Gastrocnemius medialis (tissue), 4 donors: ENCODE results near the gene TMEM187. TPM values are rescaled to one million over a fixed set of nuclear protein-coding genes. Genes with fewer than 3 reads are reported as not detected.

Experiments
- ATAC-seq, 2 donors: fragments of 150-250 bp; one replicate each; pipeline ENCODE4 v1.9.1; 2016
- DNase-seq, 2 donors: peaks; one replicate each; pipeline ENCODE4 v3.0.0-alpha.2; 2019
- H3K27ac ChIP-seq, 4 donors: fragments of 200-600 bp; sonication (generic); 1 replicate in 1 of 4; 2 replicates in 3 of 4; pipeline ENCODE4 v1.5.1; 2016 to 2018; ENCODE audit warnings: mild to moderate bottlenecking in 2 of 4, moderate library complexity in 1 of 4
- H3K27me3 ChIP-seq, 3 donors: fragments of 200-600 bp; sonication (generic) in 2 of 3; 1 replicate in 1 of 3; 2 replicates in 2 of 3; pipeline versions ENCODE4 v1.5.1 to v1.6.0; 2016 to 2019; ENCODE audit warnings: mild to moderate bottlenecking in 1 of 3, moderate library complexity in 1 of 3
- H3K36me3 ChIP-seq, 2 donors: fragments of 200-600 bp; sonication (generic) in 1 of 2; one replicate each; pipeline ENCODE4 v1.5.1; 2017 to 2018
- H3K4me1 ChIP-seq, 2 donors: fragments of 200-600 bp; sonication (generic) in 1 of 2; one replicate each; pipeline ENCODE4 v1.5.1; 2016 to 2017; ENCODE audit warnings: mild to moderate bottlenecking in 2 of 2
- H3K4me3 ChIP-seq, 4 donors: fragments of 200-600 bp; sonication (generic) in 3 of 4; 1 replicate in 1 of 4; 2 replicates in 3 of 4; pipeline ENCODE4 v1.5.1; 2016 to 2019; ENCODE audit warnings: mild to moderate bottlenecking in 2 of 4
- H3K9me3 ChIP-seq, 3 donors: fragments of 200-600 bp; sonication (generic) in 2 of 3; 1 replicate in 1 of 3; 2 replicates in 2 of 3; pipeline ENCODE4 v1.5.1; 2016 to 2019
- CTCF ChIP-seq, 5 experiments: fragments of 450-650 bp in 3 of 5; fragments of 200-600 bp in 2 of 5; sonication (generic) in 2 of 5; IDR thresholded peaks in 4 of 5; conservative IDR thresholded peaks in 1 of 5; 1 replicate in 4 of 5; 2 replicates in 1 of 5; pipeline ENCODE4 v1.5.1; 2016 to 2019; ENCODE audit warnings: antibody characterized with exemption in 5 of 5, mild to moderate bottlenecking in 3 of 5, moderate library complexity in 3 of 5
- POLR2A ChIP-seq, 2 donors: fragments of 450-650 bp; IDR thresholded peaks; one replicate each; pipeline ENCODE4 v1.6.1; 2017; ENCODE audit warnings: antibody characterized with exemption in 2 of 2, mild to moderate bottlenecking in 2 of 2, moderate library complexity in 2 of 2
- in situ Hi-C, 4 donors: fragments of 200-750 bp; cut with MboI; loops; one replicate each; pipeline versions ENCODE4 v1.15.0 to v1.8.0; 2017; ENCODE audit warnings: low sequenced_read_pairs in 4 of 4
- intact Hi-C: fragments of 100-400 bp; cut with DNase I; formaldehyde crosslinking; loops from one replicate; pipeline ENCODE4 v1.15.1; 2023; ENCODE audit warnings: low total_unique reads
- total RNA-seq, 4 donors: library from RNA; depleted of rRNA; stranded (reverse); fragments of >200 nt; gene quantifications; one replicate each; pipeline versions ENCODE4 v1.1.0 to v1.2.3, GENCODE V29; 2016

Gene TMEM187
- total RNA-seq, 4 donors from 2014 or later: 1.3 to 8.6 (median 3.8) TPM

GRCh38 chrX:153933748-153934147 lies 38.8 kb upstream of the TMEM187 start:
- in situ Hi-C loops: loop anchor here in 1 of 4 donors (25.0 kb wide), 1 partner anchor 146 kb away; the partner anchor contains the start of genes IDH3G, SRPK3 and SSR4

DNA sequence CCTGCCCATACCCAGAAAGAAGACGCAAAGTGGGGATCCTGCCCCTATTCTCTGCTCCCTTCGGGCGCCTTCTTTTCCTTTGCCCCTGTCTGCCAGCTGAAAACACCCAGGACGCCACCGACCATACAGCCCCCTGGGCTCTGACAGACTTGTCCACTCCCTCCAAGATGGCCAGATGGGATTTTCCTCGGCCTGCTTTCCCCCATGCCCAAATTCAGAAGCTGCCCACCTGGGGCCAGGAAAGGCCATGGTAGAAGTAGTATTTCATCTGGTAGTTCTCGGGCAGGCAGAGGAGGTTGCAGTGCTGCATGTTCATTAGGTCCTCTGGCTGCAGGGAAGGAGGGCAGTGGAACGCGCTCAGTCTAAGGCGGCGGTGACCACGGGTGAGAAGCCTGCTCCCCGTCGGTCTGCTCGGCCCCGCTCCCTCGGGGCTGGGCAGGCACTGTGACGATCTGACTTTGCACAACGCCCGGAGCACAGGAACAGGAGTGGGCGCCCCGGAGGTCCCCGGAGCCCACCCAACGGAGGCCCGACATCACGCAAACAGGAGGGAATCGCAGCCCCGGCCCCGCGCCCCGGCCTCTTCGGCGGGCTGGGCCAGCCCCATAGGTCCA lies 38.3 kb upstream of the TMEM187 start:
- peak overlapping the region; percentile 59 to 74 (median 64) for H3K4me3 ChIP-seq
- TF ChIP-seq POLR2A (IDR thresholded peaks at IDR 0.05) (no peak), CTCF (IDR thresholded peaks at IDR 0.05 in 4 of 5, conservative IDR thresholded peaks at IDR 0.05 in 1 of 5) (no peak)
- H3K4me1 ChIP-seq: peaks cover under 1 to 13% of the 10 kb centered on the region in 2 donors
- peak overlapping the region; percentile 70 to 80 (median 76) for H3K27ac ChIP-seq
- peaks cover 0 to 25% of the 10 kb centered on the region in 2 donors for H3K36me3 ChIP-seq
- no peaks in the 10 kb centered on the region for H3K27me3 ChIP-seq
- DNase-seq (no peak), ATAC-seq (peak in 1 of 2 donors; percentile 16)
- H3K9me3 ChIP-seq: no peaks in the 10 kb centered on the region
- in situ Hi-C loops: loop anchor here in 1 of 4 donors (25.0 kb wide), 1 partner anchor 147 kb away; the partner anchor contains the start of genes IDH3G, SRPK3 and SSR4
- intact Hi-C loops: no loop called here

More at GRCh38 chrX:153933748-153934147, 38.8 kb upstream of the TMEM187 start:
- TF ChIP-seq CTCF (IDR thresholded peaks at IDR 0.05 in 4 of 5, conservative IDR thresholded peaks at IDR 0.05 in 1 of 5) (no peak), POLR2A (IDR thresholded peaks at IDR 0.05) (no peak)
- intact Hi-C loops: no loop called here
- Histone ChIP-seq H3K36me3 (peaks cover 0 to 25% of the 10 kb centered on the region in 2 donors), H3K27me3 (no peaks in the 10 kb centered on the region), H3K4me1 (peaks cover 5 to 16% of the 10 kb centered on the region in 2 donors), H3K4me3 (peak overlapping the region; percentile 59 to 74 (median 64)), H3K9me3 (no peaks in the 10 kb centered on the region), H3K27ac (peak overlapping the region; percentile 70 to 80 (median 76))
- ATAC-seq (no peak), DNase-seq (no peak)

DNA sequence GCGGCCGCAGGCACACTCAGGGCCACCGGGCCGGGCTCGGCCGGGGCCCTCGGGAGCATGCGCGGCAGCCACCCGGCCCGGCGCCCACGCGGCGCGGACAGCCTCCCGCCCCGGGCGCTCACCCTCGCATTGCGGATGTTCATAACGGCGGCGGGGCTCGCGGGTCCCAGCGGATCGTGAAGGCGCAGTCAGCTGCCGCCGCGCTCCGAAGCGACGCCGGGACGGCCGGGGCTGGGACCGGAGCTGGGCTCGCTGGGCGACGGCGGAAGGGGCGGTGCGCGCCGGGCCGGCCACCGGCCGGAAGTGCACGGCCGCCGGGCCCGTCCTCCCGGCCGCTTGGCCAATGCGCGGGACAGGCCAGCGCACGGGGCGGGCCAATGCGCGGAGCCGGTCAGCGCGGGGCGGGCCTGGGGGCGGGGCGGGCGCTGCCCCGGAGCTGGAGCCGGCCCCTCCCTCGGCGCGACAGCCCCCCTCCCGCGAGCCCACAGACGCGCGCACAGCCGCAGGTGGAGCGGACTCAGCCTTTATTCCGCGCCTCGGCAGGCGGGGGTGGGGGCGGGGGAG lies 37.7 kb upstream of the TMEM187 start, which contains the start of gene NAA10:
TSS of gene NAA10 (minus strand) at position 276 of the 564 bp plus-strand sequence. CDS start at position 143, 133 bp downstream.
- DNase-seq (peak; percentile 35 to 68), ATAC-seq (peak; percentile 93 to 94)
- Histone ChIP-seq H3K27me3 (no peaks in the 10 kb centered on the region), H3K4me1 (peaks cover 0 to 13% of the 10 kb centered on the region in 2 donors), H3K27ac (peak within 1 kb of the TSS; percentile 70 to 80 (median 78)), H3K36me3 (peaks cover 0 to 25% of the 10 kb centered on the region in 2 donors), H3K4me3 (peak within 1 kb of the TSS; percentile 59 to 74 (median 64)), H3K9me3 (no peaks in the 10 kb centered on the region)
- intact Hi-C loops (no loop called here), in situ Hi-C loops (loop anchor here in 1 of 4 donors (25.0 kb wide), 1 partner anchor 148 kb away; the partner anchor contains the start of genes IDH3G, SRPK3 and SSR4)
- TF ChIP-seq POLR2A (IDR thresholded peaks at IDR 0.05) (peak; percentile 52 to 76), CTCF (IDR thresholded peaks at IDR 0.05 in 4 of 5, conservative IDR thresholded peaks at IDR 0.05 in 1 of 5) (no peak)

DNA sequence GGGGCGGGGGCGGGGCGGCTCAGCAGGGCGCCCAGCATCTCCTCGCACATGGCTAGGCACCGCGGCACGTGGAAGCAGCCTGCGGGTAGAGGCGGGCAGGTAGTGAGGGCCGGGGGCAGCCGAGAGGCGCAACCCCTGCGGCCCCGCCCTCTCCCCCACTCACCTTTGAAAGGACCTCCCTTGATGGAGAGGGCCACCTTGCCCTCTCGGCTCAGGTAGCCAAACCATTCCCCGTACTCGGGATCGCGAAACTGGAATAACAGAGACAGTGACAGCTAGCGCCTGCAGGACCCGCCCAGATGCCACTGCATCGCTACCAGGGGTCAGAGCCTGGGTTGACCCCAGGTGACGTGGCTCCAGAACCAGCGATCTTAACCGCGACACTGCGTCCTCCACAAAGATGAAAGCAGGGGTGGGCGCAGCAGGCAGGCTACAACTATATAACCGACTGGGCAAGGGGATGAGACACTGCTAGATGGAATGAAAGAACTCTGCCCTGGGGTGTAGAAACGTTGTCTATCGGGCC lies 37.2 kb upstream of the TMEM187 start:
- Histone ChIP-seq H3K27me3 (no peaks in the 10 kb centered on the region), H3K27ac (peak overlapping the region; percentile 35 to 76 (median 64)), H3K4me1 (peaks cover 0 to 13% of the 10 kb centered on the region in 2 donors), H3K36me3 (peaks cover 0 to 22% of the 10 kb centered on the region in 2 donors), H3K4me3 (peak overlapping the region; percentile 47 to 74 (median 59)), H3K9me3 (no peaks in the 10 kb centered on the region)
- intact Hi-C loops: no loop called here
- in situ Hi-C loops: loop anchor here in 1 of 4 donors (25.0 kb wide), 1 partner anchor 148 kb away; the partner anchor contains the start of genes IDH3G, SRPK3 and SSR4
- ATAC-seq (peak in 1 of 2 donors; percentile 18), DNase-seq (no peak)
- no peak for TF ChIP-seq POLR2A (IDR thresholded peaks at IDR 0.05)
